ENCODE results near the gene NDUFS5.
A peak's percentile ranks its signal among the peaks of the same experiment; 100 is the strongest.
"Not testable (repeated sequence)": the region's sequence is repeated elsewhere in the genome, so short reads cannot be mapped to it uniquely, and the experiment has no call there.

The NDUFS5 gene

DNA sequence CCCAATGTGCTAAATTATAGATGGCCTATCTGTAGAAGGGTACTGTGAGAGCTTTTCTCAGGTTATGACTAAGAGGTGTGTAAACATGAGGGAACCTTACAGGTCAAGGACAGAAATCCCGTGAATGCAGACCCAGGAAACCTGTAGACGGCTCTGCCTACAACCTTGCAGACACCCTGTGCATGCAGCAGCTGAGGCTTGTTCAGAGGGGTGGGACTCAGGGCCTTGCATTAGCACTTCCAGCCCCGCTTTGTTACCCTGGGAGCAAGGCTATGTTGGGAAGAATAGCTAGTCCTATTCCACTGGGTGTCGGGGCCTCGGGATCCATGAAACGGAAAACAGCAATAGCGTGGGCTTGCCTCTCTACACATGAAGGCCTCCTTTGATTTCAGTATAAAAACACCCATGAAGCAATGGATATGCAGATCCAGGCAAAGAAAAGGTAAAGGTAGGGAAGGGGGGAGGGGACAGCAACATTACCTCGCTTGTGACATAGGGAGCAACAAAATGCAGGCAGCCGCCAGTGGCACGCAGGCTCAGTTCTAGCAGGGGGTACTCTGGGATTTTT is 9.5 kb upstream of the NDUFS5 start:
- no peak for DNase-seq

DNA sequence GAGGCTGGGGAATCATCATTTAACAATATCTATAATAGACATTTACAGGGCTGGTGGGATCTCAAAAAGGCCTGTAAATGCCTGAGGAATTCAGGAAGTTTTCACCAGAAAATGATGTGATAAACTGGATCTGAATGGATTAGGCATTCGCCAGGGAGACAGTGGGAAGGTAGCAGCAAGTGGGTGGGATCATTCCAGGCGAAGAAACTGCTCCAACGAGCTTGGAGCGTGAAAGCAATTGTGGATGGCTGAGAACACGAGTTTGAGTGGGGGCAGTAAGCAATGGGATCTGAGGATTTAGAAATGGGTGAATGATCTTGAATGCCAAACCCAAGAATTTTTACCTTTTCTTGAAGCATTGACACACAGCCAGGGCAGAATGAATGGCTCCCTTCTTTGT is 8.9 kb upstream of the NDUFS5 start:
- no peak for DNase-seq

DNA sequence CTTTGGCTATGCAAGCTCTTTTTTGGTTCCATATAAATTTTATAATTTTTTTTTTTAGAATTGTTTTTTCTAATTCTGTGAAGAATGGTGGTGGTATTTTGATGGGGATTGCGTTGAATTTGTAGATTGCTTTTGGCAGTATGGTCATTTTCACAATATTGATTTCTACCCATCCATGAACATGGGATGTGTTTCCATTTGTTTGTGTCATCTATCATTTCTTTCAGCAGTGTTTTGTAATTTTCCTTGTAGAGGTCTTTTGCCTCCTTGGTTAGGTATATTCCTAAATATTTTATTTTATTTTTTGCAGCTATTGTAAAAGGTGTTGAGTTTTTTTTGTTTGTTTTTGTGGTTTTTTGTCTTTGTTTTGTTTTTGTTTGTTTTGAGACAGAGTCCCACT is 5.7 kb upstream of the NDUFS5 start:
- DNase-seq: not testable (repeated sequence)

DNA sequence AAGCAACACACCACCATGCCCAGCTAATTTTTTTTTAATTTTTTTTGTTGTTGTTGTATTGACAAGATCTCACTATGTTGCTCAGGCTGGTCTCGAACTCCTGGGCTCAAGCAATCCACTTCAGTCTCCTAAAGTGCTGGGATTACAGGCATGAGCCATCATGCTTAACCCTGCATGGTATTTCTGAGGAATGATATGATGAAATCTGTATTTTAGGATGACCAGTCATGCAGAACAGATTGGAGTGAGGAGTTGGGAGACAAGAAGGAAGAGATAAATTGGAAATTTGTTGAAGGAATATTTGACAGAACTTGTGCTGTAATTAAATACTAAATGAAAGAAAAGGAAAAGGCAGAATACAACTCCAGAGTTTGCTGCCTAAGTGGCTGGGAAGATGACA is 4.7 kb upstream of the NDUFS5 start:
- no peak for DNase-seq

DNA sequence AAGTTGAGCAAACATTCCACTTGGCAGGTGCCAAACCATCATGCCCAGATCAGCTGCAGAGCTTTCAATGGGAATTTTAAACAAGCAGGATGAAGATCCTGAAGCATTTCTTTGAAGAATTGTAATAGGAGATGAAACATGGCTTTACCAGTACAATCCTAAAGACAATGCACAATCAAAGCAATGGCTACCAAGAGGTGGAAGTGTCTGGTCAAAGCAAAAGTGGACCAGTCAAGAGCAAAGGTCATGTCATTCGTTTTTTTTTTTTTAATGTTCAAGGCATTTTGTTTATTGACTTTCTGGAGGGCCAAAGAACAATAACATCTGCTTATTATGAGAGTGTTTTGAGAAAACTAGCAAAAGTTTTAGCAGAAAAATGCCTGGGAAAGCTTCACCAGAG is 3.0 kb upstream of the NDUFS5 start:
- DNase-seq: no peak

DNA sequence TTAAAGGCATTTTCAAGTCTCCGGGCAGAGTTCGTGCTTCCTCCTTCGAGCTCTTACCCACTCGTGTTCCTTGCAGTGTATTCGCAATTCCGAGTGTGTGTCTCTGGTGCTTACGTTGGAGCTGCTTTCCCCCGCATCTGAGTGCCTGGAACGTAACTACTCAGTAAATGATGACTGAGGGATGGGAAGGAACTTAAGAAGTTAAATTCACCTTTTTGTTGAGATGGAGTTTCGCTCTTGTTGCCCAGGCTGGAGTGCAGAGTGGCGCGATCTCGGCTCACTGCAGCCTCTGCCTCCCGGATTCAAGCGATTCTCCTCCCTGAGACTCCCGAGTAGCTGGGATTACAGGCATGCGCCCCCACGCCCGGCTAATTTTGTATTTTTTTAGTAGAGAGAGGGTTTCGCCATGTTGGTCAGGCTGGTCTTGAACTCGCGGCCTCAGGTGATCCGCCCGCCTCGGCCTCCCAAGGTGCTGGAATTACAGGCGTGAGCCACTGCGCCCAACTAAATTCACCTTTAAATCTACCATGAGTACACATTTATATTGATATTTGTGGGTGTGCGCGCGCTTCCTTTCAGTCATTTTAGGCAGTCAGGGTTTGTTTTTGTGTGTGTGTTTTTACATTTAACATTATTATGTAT is 837 bp downstream of the NDUFS5 start:
- DNase-seq: peak; percentile 11

DNA sequence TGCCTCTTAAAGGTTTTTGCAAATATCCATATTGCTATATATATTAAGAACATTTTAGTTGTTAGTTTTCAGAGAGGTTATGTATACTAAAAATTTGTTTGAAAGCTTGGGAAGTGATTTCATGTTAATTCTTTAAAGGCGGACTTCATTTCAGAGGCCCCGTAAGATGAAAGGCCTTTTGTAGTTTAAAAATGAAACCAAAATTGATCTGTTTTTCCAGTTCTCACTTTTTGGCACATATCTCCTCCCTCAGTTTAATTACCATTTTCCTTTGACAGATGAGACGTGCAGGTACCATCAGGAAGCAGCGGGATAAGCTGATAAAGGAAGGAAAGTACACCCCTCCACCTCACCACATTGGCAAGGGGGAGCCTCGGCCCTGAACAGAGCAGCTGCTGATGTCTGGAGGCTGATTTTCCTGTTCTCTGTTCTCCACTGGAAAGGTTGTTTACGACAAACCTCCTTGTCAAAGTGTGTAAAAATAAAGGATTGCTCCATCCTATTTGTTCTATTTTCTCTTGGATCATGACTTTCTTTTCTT is 8.0 kb downstream of the NDUFS5 start:
- no peak for DNase-seq

DNA sequence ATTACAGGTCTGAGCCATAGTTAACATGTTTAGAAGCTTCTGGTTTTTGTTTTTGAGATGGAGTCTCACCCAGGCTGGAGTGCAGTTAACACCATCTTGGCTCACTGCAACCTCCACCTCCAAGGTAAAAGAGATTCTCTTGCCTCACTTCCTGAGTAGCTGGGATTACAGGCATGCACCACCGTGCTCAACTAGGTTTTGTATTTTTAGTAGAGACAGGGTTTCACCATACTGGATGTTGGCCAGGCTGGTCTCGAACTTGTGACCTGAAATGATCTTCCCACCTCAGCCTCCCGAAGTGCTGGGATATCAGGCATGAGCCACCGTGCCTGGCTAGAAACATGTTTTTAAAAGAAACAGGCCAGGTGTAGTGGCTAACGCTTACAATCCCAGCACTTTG is 10.5 kb downstream of the NDUFS5 start:
- no peak for DNase-seq

DNA sequence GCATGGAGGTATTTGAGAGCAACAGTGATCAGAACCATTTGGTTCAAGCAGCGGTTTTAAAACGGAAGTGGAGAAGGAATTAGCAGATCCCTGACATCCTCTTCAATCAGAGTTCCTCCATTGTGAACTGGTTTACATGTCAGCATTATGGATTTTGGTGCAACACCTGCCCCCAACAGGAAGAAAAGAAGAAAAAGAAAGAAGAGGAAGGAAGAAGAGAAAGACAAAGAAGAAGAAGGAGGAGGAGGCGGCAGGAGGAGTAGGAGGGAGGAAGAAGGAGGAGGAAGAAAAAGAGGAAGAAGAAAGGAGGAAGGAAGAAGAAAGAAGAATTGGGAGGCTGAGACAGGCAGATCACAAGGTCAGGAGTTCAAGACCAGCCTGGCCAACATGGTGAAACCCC is 17.4 kb downstream of the NDUFS5 start:
- no peak for DNase-seq

DNA sequence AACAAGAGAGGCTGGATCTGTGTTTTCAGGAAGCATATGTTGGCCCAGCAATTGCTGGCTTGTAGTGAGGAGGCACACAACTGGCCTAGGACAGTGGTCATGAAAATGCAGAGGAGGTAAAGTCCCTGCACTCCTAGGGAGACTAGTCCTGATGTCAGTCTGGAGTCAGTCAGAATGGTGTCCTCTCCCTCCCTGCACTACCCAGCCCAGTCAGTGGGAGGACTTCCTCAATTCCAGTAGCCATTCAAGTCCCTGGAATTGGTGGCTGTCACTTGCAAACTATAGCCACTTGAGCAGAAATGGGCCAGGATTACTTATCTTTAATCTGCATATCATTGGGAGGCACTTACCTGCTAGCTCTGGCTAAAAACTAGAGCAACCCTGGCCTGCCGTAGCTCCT is 18.6 kb downstream of the NDUFS5 start:
- no peak for DNase-seq

DNA sequence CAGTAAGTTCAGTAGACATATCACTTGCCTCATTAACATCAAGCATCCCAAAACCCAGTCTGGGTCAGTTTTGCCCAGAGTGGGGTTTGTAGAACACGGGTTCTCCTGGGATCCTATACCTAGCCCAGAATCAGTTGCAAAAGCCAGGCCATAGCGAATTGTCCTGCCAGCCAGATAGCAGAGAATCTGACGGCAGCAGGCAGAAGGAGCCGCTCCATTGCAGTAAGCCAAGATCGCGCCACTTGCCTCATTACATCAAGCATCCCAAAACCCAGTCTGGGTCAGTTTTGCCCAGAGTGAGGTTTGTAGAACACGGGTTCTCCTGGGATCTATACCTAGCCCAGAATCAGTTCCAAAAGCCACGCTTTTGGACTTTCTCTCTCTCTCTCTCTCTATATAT is 19.1 kb downstream of the NDUFS5 start:
- DNase-seq: no peak

DNA sequence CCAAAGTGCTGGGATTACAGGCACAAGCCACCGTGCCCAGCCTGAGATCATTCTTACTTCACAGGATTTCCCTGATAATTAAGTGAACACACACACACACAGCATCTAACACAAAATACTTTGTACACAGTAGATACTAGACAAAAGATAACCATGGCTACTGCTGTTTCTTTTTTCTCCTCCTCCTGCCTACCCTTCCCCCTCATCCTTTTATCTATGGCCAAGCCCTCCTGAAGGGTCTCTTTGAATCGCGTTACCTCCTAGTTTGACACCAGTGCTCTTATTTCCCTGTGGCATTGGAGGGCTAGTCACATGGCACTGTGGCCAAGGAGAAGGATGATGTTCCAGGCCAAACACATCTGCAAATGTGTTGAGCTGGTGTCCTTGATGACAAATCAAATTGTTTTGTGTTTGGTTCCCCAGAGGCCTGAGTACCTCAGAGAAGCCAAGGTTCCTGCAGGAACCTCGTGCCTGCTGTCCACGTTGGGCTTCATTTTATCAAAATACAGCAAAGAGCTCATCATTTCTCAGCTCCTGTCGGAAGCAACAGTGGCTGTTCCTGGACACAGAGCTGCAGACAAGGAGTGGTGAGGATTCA is 20.6 kb downstream of the NDUFS5 start:
- no peak for DNase-seq

DNA sequence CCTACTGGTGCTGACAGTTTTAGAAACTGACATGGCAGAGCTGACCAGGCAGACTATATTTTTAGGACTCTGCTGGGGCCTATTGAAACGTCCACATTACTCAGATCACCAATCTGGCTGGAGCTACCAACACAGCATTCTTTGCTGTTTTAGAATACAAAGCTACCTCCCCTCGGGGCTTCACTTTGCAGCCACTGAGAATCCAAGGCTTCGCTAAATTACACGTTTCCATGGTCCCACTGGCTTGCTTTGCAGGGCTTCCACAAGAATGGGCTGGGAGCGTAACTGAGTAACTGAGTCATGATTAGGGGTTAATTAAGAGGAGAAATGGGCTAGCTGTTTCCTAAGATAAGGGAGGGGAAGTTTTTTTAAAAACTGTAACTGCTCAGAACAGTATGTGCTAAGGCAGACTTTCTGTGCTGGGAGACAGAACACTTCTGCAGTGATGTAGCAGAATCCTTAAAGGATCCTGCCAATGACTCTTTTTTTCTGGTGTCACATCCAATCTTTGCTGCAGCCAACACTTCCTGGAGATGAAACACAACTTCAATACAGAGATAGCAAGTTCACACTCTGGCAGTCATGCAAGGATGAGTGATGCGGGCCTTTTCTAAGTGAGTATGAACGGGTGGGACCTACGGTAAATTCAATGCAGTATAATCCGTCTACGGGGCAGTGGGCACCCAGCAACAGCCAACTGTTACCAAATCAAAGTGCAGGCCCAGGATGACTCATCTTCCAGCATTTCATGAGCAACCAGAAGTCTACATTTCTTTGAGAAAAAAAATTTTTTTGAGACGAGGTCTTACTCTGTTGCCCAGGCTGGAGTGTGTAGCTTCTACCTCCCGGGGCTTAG is 21.5 kb downstream of the NDUFS5 start:
- DNase-seq: peak; percentile 60

DNA sequence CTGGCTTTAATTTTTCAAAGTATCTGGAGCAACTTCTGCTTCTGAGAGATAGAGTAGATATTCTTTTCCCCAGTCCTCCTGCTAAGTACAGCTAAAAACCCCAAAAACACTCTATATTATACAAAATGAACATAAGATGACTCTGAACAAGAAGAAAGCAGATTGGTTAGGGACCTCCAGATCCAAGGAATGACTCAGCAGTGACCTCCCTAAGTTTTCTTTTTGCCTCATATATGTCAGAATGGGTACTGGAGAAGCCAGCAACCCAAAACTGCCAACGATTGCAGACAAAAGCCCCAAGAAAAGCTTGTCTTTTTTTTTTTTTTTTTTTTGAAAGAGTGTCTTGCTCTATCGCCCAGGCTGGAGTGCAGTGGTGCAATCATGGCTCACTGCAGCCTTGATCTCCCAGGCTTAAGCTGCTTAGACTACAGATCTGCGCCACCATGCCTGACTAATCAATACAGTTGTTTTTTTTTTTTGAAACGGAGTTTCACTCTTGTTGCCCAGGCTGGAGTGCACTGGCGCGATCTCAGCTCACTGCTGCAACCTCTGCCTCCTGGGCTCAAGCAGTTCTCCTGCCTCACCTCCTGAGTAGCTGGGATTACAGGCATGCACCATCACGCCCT is 22.7 kb downstream of the NDUFS5 start:
- peak; percentile 19 for DNase-seq

DNA sequence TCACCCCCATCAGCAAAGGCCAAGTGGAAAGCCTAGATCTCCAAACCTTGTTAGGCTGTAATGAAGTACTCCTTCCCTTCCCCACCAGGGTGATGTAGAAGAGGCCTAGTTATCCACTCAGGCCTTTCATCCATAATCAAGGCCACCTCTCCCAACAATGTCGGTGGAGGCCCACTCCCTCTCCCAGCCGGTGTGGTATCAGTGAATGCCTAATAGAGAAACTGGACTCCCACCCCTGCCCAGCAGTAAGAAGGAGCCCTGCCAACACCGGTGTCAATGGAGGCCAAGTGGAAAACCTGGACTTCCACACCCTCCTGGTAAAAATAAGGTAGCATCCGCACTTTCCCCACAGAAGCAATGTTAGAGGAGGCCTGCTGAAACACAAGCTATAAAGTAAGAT is 23.9 kb downstream of the NDUFS5 start:
- no peak for DNase-seq

DNA sequence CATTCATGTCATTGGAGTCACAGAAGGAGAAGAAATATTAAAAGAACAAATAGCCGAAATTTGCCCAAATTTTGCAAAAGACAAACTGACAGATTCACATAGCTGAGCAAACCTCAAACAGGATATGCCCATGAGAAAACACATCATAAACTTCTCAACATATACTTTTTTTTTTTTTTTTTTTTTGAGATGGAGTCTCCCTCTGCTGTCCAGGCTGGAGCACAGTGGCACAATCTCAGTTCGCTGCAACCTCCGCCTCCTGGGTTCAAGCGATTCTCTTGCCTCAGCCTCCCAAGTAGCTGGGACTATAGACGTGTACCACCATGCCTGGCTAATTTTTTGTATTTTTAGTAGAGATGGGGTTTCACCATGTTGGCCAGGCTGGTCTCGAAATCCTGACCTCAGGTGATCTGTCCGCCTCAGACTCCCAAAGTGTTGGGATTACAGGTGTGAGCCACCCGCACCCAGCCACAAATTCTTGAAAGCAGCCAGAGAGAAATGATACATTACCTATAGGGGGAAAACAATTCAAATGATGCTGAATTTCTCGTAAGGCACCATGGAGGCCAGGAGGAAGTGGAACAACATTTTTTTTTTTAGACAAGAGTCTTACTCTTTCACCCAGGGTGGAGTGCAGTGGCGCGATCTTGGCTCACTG is 25.2 kb downstream of the NDUFS5 start:
- DNase-seq: not testable (repeated sequence)

DNA sequence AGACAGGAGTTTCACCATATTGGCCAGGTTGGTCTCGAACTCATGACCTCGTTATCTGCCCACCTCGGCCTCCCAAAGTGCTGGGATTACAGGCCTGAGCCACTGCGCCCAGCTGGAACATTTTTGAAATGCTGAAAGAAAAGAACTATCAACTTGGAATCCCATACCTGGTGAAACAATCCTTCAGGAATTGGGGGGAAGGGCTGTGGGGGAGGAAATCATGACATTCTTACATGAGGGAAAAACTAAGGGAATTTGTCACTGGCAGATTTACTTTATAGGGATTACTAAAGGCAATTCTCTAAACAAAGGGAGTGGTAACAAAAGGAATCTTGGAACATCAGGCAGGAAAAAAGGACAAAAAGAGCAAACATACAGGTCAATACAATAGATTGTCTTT is 25.8 kb downstream of the NDUFS5 start:
- no peak for DNase-seq

DNA sequence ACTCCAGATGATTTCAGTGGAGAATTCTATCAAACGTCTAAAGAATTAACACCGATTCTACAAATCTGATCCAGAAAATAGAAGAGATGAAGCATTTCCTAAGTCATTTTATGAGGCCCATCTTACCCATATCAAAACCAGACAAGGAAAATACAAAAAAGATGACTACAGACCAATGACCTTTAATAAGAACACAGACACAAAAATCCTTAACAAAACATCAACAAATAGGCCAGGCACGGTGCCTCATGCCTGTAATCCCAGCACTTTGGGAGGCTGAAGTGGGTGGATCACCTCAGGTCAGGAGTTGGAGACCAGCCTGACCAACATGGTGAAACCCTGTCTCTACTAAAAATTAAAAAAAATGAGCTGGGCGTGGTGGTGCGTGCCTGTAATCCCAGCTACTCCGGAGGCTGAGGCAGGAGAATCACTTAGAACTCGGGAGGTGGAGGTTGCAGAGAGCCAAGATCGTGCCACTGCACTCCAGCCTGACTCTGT is 29.1 kb downstream of the NDUFS5 start:
- not testable (repeated sequence) for DNase-seq

DNA sequence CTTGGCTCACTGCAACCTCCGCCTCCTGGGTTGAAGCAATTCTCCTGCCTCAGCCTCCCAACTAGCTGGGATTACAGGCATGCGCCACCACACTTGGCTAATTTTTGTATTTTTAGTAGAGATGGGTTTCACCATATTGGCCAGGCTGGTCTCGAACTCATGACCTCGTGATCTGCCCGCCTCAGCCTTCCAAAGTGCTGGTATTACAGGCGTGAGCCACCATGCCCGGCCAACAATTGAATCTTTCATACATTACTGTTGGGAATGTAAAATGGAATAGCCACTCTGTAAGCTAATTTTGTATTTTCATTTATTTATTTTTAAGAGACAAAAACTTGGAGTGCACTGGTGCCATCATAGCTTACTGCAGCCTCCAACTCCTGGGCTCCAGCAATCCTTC is 35.4 kb downstream of the NDUFS5 start:
- not testable (repeated sequence) for DNase-seq

DNA sequence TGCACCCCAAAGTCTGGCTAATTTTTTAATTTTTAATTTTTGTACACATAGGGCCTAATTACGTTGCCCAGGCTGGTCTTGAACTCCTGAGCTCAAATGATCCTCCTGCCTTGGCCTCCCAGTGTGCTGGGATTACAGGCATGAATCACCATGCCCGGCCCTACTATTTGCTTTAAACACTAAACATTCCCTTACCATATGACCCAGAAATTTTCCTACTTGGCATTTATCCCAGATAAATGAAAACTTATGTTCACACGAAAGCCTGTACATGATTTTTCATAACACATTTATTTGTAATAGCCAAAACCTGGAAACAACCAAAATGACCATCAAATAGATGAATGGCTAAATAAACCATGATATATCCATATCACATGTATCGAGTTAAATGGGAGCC is 35.8 kb downstream of the NDUFS5 start:
- DNase-seq: no peak

DNA sequence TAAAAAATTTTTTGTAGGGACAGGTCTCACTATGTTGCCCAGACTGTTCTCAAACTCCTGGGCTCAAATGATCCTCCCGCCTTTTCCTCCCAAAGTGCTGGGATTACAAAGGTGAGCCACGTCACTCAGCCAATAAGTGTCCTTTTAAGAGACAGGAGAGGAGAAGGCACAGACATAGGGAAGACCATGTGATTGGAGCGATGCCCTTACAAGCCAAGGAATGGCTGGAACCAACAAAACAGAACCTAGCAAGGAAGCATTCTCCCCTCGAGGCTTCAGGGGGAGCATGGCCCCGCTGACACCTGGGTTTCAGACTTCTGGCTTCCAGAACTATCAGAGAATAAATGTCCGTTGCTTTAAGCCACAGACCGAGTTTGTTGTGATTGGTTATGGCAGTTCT is 37.0 kb downstream of the NDUFS5 start:
- DNase-seq: no peak

DNA sequence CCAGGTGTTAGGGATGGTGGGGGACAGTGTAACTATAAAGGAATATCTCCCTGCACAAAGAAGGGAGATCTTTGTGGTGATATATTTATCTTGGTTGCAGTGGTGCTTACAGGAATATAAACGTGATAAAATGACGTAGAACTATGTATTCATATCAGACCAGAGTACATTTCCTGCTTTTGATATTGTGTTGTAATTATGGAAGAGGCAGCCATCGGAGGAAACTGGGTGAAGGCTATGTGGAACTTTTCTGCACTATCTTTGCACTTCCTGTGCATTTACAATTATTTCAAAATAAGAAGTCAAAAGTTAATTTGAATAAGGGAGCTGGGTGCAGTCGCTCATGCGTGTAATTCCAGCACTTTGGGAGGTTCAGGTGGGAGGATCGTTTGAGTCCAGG is 37.6 kb downstream of the NDUFS5 start:
- no peak for DNase-seq

All from activated CD4-positive, alpha-beta T cell treated with anti-CD3 and anti-CD28 coated beads, Interleukin-2, Interleukin-6, amounts not matched to agents 100 ng/mL and 50 ng/mL, durations not matched to agents 16 hours and 8 hours (primary cell).